AG04450 (cell line): ENCODE measurements around the gene REXO4. TPM values are rescaled to one million over a fixed set of nuclear protein-coding genes. Genes with fewer than 3 reads are reported as not detected.

Source experiments
- CTCF ChIA-PET: fragments of 300-600, 350-600 bp; formaldehyde crosslinking; extraction: SDS; loops from one replicate; lab custom pipeline; 2022; ENCODE audit warnings: antibody characterized with exemption, inconsistent platforms; lab: Charles Lee
- POLR2A ChIA-PET: fragments of 350-600 bp; formaldehyde crosslinking; extraction: SDS; loops from one replicate; lab custom pipeline; 2021; ENCODE audit warnings: antibody characterized with exemption, inconsistent platforms; lab: Yijun Ruan, JAX
- DNase-seq: peaks from one replicate; pipeline ENCODE4 v3.0.0-alpha.2; 2011; ENCODE audit warnings: low read depth, low spot score
- H3K27ac ChIP-seq: one replicate; pipeline ENCODE4 v1.5.1; 2012; ENCODE audit warnings: low read depth, low read length, control low read depth
- H3K27me3 ChIP-seq: one replicate; pipeline ENCODE4 v1.6.0; 2012; ENCODE audit warnings: low read length; ENCODE audit not compliant: control insufficient read depth, insufficient read depth
- H3K4me3 ChIP-seq: 2 replicates; pipeline ENCODE4 v1.5.1; 2011; ENCODE audit warnings: mild to moderate bottlenecking, low read depth, low read length, control low read depth
- H3K9me3 ChIP-seq: 2 replicates; pipeline ENCODE4 v1.5.1; 2012; ENCODE audit warnings: low read length; ENCODE audit not compliant: control insufficient read depth, insufficient read depth
- CTCF ChIP-seq: IDR thresholded peaks from 2 replicates; pipeline ENCODE4 v1.5.1; 2011; ENCODE audit warnings: low read depth, low read length, control low read depth, inconsistent platforms
- polyA plus RNA-seq: library from polyadenylated mRNA; depleted of rRNA; stranded (reverse); fragments of >200 nt; gene quantifications from 2 replicates; pipeline ENCODE4 v1.2.3, GENCODE V29; 2011

Gene REXO4
- polyA plus RNA-seq, 1 experiment, result 21.0 TPM

DNA sequence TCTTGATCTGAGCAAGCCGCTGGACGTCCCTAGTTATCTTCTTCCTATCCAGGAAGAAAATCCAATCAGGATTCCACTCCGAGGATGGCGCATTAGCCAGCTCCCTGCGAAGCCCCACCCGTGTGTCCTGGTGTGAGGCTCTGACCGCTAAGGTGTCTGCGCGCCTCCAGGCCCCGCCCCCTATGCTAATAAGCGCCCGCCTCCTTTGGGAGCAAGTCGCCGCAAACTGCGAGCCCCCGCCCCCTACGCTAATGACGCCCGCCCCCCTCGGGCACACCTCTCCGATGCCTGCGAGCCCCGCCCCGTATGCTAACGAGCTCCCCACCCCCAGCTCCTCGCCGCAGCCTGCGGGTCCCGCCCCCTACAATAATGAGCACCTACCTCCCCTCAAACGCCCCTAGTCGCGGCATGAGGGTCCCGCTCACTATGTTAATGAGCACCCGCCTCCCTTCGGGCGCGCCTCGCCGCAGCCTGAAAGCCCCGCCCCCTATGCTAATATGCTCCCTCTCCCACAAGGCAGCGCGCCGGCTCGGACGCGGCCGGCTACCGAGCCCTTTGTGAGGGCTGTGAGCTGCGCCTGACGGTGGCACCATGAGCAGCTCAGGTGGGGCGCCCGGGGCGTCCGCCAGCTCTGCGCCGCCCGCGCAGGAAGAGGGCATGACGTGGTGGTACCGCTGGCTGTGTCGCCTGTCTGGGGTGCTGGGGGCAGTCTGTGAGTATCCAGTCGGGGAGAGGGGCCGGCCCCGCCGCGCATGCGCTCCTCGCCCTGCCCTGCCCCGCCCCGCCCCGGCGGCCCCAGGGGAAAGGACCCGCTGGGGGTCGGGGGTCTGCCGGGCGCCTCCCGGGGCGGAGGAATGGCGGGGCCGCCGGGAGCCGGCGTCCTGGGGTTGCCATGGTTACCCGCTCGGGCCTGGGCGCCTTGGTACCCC is 41.9 kb upstream of the REXO4 start, which contains the start of gene CACFD1:
CACFD1 (plus strand) TSS at position 503 of the 929 bp plus-strand sequence; CDS start at position 592, 89 bp downstream.
- peak within 1 kb of the TSS; percentile 86 for H3K4me3 ChIP-seq

GRCh38 chr9:133458643-133459312 is 41.0 kb upstream of the REXO4 start:
- TF ChIP-seq CTCF, result no peak
- peak overlapping the region; percentile 86 for H3K4me3 ChIP-seq
- H3K27ac ChIP-seq, result no peak overlapping the region
- ChIA-PET POLR2A (interaction anchor here (0.7 to 1.5 kb wide), 4 partner anchors 11 to 111 kb away, joined by 3 to 5 read pairs (median 4); partner anchors contain the start of genes MED22 and RPL7A), CTCF (interaction anchor here (0.8 to 1.5 kb wide), 2 partner anchors 14 to 28 kb away, joined by 3 to 6 read pairs; no protein-coding TSS in a partner anchor)
- H3K9me3 ChIP-seq, result no peaks in the 10 kb centered on the region
- peaks cover 4% of the 10 kb centered on the region for H3K27me3 ChIP-seq
- no peak for DNase-seq

More for the DNA sequence above, 41.9 kb upstream of the REXO4 start, which contains the start of gene CACFD1:
- CTCF ChIA-PET, result interaction anchor here (0.7 to 1.5 kb wide), 3 partner anchors 15 to 27 kb away, joined by 3 to 6 read pairs (median 4); no protein-coding TSS in a partner anchor
- TF ChIP-seq CTCF, result no peak
- DNase-seq, result peak; percentile 62
- H3K9me3 ChIP-seq, result no peaks in the 10 kb centered on the region
- no peak within 1 kb of the TSS for H3K27ac ChIP-seq
- peaks cover 4% of the 10 kb centered on the region for H3K27me3 ChIP-seq
- POLR2A ChIA-PET, result interaction anchor here (0.7 to 1.5 kb wide), 4 partner anchors 10 to 112 kb away, joined by 3 to 5 read pairs (median 4); partner anchors contain the start of genes MED22 and RPL7A

GRCh38 chr9:133457748-133458147 is 39.9 kb upstream of the REXO4 start:
- Histone ChIP-seq H3K27me3 (peaks cover 5% of the 10 kb centered on the region), H3K9me3 (no peaks in the 10 kb centered on the region), H3K4me3 (no peak overlapping the region), H3K27ac (no peak overlapping the region)
- TF ChIP-seq CTCF, result no peak
- no peak for DNase-seq
- POLR2A ChIA-PET, result no interaction called here
- CTCF ChIA-PET, result no interaction called here

DNA sequence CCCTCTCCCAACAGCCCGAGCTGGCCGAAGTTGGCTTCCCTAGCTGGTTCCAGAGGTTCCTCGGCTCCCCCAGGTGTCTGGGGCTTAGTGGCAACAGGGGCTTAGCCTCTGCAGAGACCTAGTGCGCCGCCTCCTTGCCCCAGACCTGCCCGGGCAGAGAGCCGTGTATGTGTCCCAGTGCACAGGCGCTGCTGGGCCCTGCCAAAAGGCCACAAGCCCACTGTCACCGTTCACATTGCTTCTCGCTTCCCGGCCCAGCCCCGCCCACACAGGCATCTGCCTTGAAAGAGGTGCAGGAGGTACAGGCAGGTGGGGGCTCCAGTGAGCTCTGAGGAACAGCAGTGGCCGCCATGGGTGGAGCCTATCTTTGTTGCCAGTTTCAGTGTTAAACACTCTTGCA is 39.4 kb upstream of the REXO4 start:
- DNase-seq, result no peak
- Histone ChIP-seq H3K27ac (no peak overlapping the region), H3K27me3 (peaks cover 6% of the 10 kb centered on the region), H3K9me3 (no peaks in the 10 kb centered on the region), H3K4me3 (no peak overlapping the region)
- no peak for TF ChIP-seq CTCF
- ChIA-PET CTCF (no interaction called here), POLR2A (no interaction called here)
